Heart right ventricle (tissue), 16 donors: ENCODE results near the gene MX2. TPM values are rescaled to one million over a fixed set of nuclear protein-coding genes. Genes with fewer than 3 reads are reported as not detected.

Experiments used
- ATAC-seq, 8 donors: fragments of 200-7000 bp; cut with Tn5 transposase; one replicate each; pipeline ENCODE4 v1.9.1; 2020; ENCODE audit warnings: mild to moderate bottlenecking in 8 of 8, moderate library complexity in 8 of 8, moderate number of reproducible peaks in 1 of 8
- DNase-seq, 2 donors: peaks; one replicate each; pipeline ENCODE4 v3.0.0-alpha.2; 2020
- H3K27ac ChIP-seq, 10 donors: fragments of 200-600 bp; sonication (generic) in 2 of 10; one replicate each; pipeline versions ENCODE4 v1.5.0 to v1.8.0; 2020 to 2022; ENCODE audit warnings: mild to moderate bottlenecking in 3 of 10
- H3K27me3 ChIP-seq, 7 donors: fragments of 200-600 bp; one replicate each; pipeline ENCODE4 v1.8.0; 2021 to 2022; ENCODE audit warnings: mild to moderate bottlenecking in 2 of 7
- H3K36me3 ChIP-seq, 9 donors: fragments of 200-600 bp; sonication (generic) in 1 of 9; one replicate each; pipeline versions ENCODE4 v1.5.0 to v1.8.0; 2020 to 2022; ENCODE audit warnings: mild to moderate bottlenecking in 2 of 9
- H3K4me1 ChIP-seq, 9 donors: fragments of 200-600 bp; sonication (generic) in 1 of 9; one replicate each; pipeline versions ENCODE4 v1.5.0 to v1.8.0; 2020 to 2022; ENCODE audit warnings: mild to moderate bottlenecking in 4 of 9
- H3K4me3 ChIP-seq, 10 donors: fragments of 200-600 bp; sonication (generic) in 2 of 10; one replicate each; pipeline versions ENCODE4 v1.5.0 to v1.8.0; 2020 to 2022; ENCODE audit warnings: mild to moderate bottlenecking in 7 of 10, moderate library complexity in 2 of 10
- H3K9me3 ChIP-seq, 11 donors: fragments of 200-600 bp in 10 of 11; sonication (generic) in 2 of 11; one replicate each; pipeline versions ENCODE4 v1.5.0 to v1.8.0; 2013 to 2022; ENCODE audit warnings: mild to moderate bottlenecking in 2 of 11, control low read depth in 1 of 11, moderate library complexity in 1 of 11
- WGBS, 2 donors: extraction: QIAGEN DNeasy Blood & Tissue Kit; methylation state at CpG; one replicate each; pipeline ENCODE4 v1.1.7; 2013; ENCODE audit warnings: inconsistent platforms in 1 of 2; 5-methylcytosine and 5-hydroxymethylcytosine counted together
- intact Hi-C, 10 donors: fragments of 100-400 bp; cut with DNase I; formaldehyde crosslinking; loops; one replicate each; pipeline versions ENCODE4 v1.11.1 to v1.14.2; 2022
- polyA plus RNA-seq, 2 donors: library from polyadenylated mRNA; stranded (reverse); fragments of 200-250 nt; gene quantifications; one replicate each; pipeline ENCODE4 v1.2.3, GENCODE V29; 2013
- total RNA-seq, 10 donors: library from RNA; stranded (reverse); fragmentation: NEBNext Ultra II Directional in 3 of 10; extraction: Animal tissue kit (Norgen Biotek cat#: 25700) in 3 of 10; gene quantifications; one replicate each; pipeline versions ENCODE4 v1.2.1 to v1.2.4, GENCODE V29; 2021 to 2023
- TF ChIP-seq, protein P1 (sequence below), 9 donors: fragments of 200-600 bp; sonication (generic) in 2 of 9; IDR thresholded peaks; one replicate each; pipeline versions ENCODE4 v1.5.0 to v1.8.0; 2021 to 2022; ENCODE audit warnings: antibody characterized with exemption in 9 of 9, mild to moderate bottlenecking in 5 of 9, moderate library complexity in 1 of 9
- donor health status: Arrhythmogenic right ventricular cardiomyopathy.
- donor health status: ischemic (EF 13 %, LVEDD 7.1; RV severe dilation, severe dysfunction).
- donor health status: healthy with polysubstance abuse.
- donor health status: DM: no; HTN: yes; CAD: no.
- donor health status: DM: no; HTN: no; CAD: no.
- donor health status: ischemic (EF 25% LVEDD 6.9; RV normal size, moderate dysfunction).
- donor health status: ischemic (EF 25% LVEDD 5.7; RV mildly dilated, moderate dysfunction).
- donor health status: healthy.
- donor health status: DM: yes; HTN: yes; CAD: no.
- donor health status: Ischemic cardiomyopathy.
- donor health status: ischemic (EF 35%, LVEDD 5.7; RV mildly dilated, moderate dysfunction).
- donor health status: nonischemic (EF 11% LVEDD 7.7; RV severe dilation, severe dysfunction).
- donor health status: DM: yes; HTN: yes; CAD: no.
- donor health status: PGD.
- donor health status: ischemic (EF 29% LVEDD 5.4; RV normal size, mild dysfunction).
- donor health status: nonischemic (EF 23%, LVEDD 6.1; RV moderate dilation, normal function).

MX2 gene
- total and polyA plus RNA-seq, 12 donors = 3.0 to 22.9 (median 6.6) TPM

DNA sequence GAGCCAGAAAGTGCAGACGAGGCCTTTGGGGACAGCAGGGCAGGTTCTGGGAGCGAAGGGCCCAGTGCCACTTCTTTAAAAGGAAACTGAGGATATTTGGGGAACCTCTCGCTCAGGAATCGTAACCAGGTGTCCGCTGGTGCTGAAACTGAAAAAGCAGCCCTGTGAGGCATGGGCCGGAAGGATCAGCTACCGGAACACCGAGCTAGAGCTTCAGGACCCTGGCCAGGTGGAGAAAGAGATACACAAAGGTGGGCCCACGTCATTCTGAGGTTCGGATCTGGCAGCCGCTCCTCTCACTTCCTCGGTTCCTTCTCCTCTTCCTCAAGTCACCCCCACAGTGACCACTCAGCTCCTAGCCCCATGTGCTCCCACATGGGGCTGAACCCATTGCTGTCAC is 18.1 kb downstream of the MX2 start:
- Histone ChIP-seq H3K9me3 (no peaks in the 10 kb centered on the region), H3K27ac (no peak overlapping the region), H3K4me3 (no peak overlapping the region), H3K4me1 (no peaks in the 10 kb centered on the region), H3K27me3 (no peaks in the 10 kb centered on the region), H3K36me3 (peaks cover 0 to 97% (median 20%) of the 10 kb centered on the region in 9 donors)
- WGBS, 2 donors = 94 to 96% methylated on average over 12 of the region's 12 CpGs
- ATAC-seq = no peak
- intact Hi-C loops = no loop called here
- TF ChIP-seq, protein P1, sequence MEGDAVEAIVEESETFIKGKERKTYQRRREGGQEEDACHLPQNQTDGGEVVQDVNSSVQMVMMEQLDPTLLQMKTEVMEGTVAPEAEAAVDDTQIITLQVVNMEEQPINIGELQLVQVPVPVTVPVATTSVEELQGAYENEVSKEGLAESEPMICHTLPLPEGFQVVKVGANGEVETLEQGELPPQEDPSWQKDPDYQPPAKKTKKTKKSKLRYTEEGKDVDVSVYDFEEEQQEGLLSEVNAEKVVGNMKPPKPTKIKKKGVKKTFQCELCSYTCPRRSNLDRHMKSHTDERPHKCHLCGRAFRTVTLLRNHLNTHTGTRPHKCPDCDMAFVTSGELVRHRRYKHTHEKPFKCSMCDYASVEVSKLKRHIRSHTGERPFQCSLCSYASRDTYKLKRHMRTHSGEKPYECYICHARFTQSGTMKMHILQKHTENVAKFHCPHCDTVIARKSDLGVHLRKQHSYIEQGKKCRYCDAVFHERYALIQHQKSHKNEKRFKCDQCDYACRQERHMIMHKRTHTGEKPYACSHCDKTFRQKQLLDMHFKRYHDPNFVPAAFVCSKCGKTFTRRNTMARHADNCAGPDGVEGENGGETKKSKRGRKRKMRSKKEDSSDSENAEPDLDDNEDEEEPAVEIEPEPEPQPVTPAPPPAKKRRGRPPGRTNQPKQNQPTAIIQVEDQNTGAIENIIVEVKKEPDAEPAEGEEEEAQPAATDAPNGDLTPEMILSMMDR (IDR thresholded peaks at IDR 0.05) = no peak
- no peak for DNase-seq

DNA sequence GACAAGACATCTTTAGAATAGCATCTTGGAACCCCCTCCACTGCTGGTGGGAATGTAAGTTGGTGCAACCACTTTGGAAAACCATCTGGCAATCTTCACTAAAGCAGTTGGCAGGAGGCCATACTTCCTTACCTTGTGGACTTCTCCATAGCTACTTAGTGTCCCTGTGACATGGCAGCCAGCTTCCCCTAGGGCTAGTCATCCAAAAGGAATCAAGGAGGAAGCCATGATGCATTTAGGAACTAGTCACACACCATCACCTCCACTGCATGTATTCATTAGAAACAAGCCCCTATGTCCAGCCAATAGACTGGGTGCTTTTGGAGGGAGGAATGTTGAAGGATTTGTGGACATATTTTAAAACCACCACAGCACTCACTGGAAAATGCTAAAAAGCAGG is 19.9 kb downstream of the MX2 start:
- DNase-seq = no peak
- Histone ChIP-seq H3K36me3 (peaks cover 0 to 98% (median 20%) of the 10 kb centered on the region in 9 donors), H3K4me3 (no peak overlapping the region), H3K27me3 (no peaks in the 10 kb centered on the region), H3K9me3 (no peaks in the 10 kb centered on the region), H3K27ac (no peak overlapping the region), H3K4me1 (no peaks in the 10 kb centered on the region)
- no peak for ATAC-seq
- intact Hi-C loops = no loop called here
- TF ChIP-seq, protein P1 (IDR thresholded peaks at IDR 0.05) = no peak

DNA sequence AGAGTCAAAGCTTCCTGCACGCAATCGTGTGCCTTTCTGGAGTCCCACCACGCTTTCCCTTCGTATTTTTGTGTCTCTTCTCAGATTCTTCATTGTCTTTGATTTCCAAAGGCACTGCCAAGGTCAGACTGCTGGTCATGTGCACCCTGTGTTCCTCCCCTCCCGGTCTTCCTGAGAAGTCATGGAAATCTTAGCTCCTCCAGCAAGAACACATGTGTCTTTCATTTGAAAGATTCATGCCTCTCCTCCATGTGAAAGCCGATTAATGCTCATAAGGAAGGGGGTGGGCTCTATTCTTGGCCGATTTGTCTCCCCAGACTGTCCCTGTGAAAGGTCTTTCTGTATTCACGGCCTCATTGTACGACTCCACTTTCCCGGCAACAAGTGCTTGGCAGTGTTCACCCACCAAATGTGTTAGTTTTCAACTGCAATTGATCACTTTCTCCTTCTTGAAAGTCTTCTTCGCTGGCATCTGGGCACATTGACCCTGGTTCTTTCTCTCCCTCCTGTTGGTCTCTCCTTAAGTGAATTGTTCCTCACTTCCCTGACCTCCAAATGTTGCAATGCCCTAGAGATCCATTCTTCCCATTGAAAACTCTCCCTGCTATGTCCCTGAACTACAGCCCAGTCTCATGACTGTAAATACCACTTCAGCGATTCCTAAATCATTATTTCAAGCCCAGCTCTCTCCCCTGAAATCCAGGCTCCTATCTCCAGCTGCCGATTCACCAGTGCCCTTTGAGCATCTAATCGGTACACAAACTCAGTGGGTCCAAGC is 25.4 kb downstream of the MX2 start:
- ATAC-seq (peak in 1 of 8 donors; percentile 18), DNase-seq (no peak)
- Histone ChIP-seq H3K4me1 (no peaks in the 10 kb centered on the region), H3K4me3 (no peak overlapping the region), H3K27me3 (peaks cover 0 to 3% (median 0%) of the 10 kb centered on the region in 7 donors), H3K27ac (no peak overlapping the region), H3K36me3 (peaks cover 0 to 97% (median 13%) of the 10 kb centered on the region in 9 donors), H3K9me3 (no peaks in the 10 kb centered on the region)
- TF ChIP-seq, protein P1 (IDR thresholded peaks at IDR 0.05) = no peak
- 84 to 86% methylated on average over 14 of the region's 14 CpGs for WGBS, 2 donors
- intact Hi-C loops = loop anchor here in 1 of 10 donors (5.0 kb wide), 1 partner anchor 50 kb away; no protein-coding TSS in a partner anchor

DNA sequence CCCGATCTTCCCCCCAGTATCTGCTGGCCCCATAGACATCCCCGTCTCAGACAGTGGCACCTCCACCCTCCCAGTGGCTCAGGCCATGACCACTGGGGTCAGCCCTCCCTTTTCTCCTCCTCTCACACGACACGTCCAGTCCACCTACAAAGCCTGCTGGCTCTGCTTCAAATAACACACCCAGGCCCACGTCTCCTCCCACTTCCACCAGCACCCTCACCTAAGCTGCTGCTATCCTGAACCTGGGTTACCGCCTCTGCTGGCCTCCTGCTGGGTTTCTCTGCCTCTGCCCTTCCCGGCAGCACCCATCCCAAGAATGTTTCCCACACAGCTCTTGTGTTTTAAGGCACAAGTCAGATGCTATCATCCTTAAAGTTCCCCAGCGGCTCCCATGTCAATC is 26.0 kb downstream of the MX2 start:
- TF ChIP-seq, protein P1 (IDR thresholded peaks at IDR 0.05) = no peak
- H3K36me3 ChIP-seq = peaks cover 0 to 97% (median 7%) of the 10 kb centered on the region in 9 donors
- no peak overlapping the region for H3K4me3 ChIP-seq
- intact Hi-C loops = loop anchor here in 1 of 10 donors (5.0 kb wide), 1 partner anchor 49 kb away; no protein-coding TSS in a partner anchor
- DNase-seq (no peak), ATAC-seq (peak in 1 of 8 donors; percentile 18)
- no peaks in the 10 kb centered on the region for H3K4me1 ChIP-seq
- no peaks in the 10 kb centered on the region for H3K9me3 ChIP-seq
- H3K27ac ChIP-seq = no peak overlapping the region
- peaks cover 0 to 3% (median 0%) of the 10 kb centered on the region in 7 donors for H3K27me3 ChIP-seq
- WGBS, 2 donors = 82 to 87% methylated on average over 8 of the region's 8 CpGs
